Measurements from ENCODE around the gene CFHR5. TPM values are rescaled to one million over a fixed set of nuclear protein-coding genes. Genes with fewer than 3 reads are reported as not detected.
A peak's percentile ranks its signal among the peaks of the same experiment; 100 is the strongest.

CFHR5 gene
- total RNA-seq, 1 donor from 2014 or later = 0.72 TPM

GRCh38 chr1:197017558-197018146, 40.3 kb downstream of the CFHR5 start:
- no peak for DNase-seq (ENCODE audit: low spot score)

GRCh38 chr1:197021716-197022115, 44.4 kb downstream of the CFHR5 start:
- no peak for DNase-seq (ENCODE audit: low spot score)

- DNase-seq (ENCODE audit: low spot score) = no peak
Observed at GRCh38 chr1:197024460-197024859, 47.1 kb downstream of the CFHR5 start.

- no peak for DNase-seq (ENCODE audit: low spot score)
Observed at GRCh38 chr1:197027359-197027758, 50.0 kb downstream of the CFHR5 start.

- DNase-seq (ENCODE audit: low spot score) = no peak
Observed at GRCh38 chr1:197029749-197030148, 52.4 kb downstream of the CFHR5 start.

GRCh38 chr1:197034631-197035339, 57.4 kb downstream of the CFHR5 start:
- peak; percentile 24 for DNase-seq (ENCODE audit: low spot score)

- no peak for DNase-seq (ENCODE audit: low spot score)
Observed at GRCh38 chr1:197036861-197037260, 59.5 kb downstream of the CFHR5 start.

- DNase-seq (ENCODE audit: low spot score) = no peak
Observed at GRCh38 chr1:197041486-197042353, 64.4 kb downstream of the CFHR5 start.

- DNase-seq (ENCODE audit: low spot score) = no peak
Observed at GRCh38 chr1:197042676-197043341, 65.5 kb downstream of the CFHR5 start.

GRCh38 chr1:197049100-197049499, 71.7 kb downstream of the CFHR5 start:
- no peak for DNase-seq (ENCODE audit: low spot score)

Other genes with a start within 250 kb of the CFHR5 start
- gene CFHR3, start 202.7 kb upstream of the CFHR5 start, total RNA-seq (ENCODE audit: insufficient read depth, low replicate concordance) = 22.6 TPM
- 5.5 TPM for gene CFHR1, start 157.8 kb upstream of the CFHR5 start, total RNA-seq (ENCODE audit: insufficient read depth, low replicate concordance)
- gene CFHR4, start 89.5 kb upstream of the CFHR5 start, total RNA-seq (ENCODE audit: insufficient read depth, low replicate concordance) = not detected
- gene CFHR2, start 33.8 kb upstream of the CFHR5 start, total RNA-seq (ENCODE audit: insufficient read depth, low replicate concordance) = 4.3 TPM
- not detected for gene F13B, start 89.7 kb downstream of the CFHR5 start, total RNA-seq (ENCODE audit: insufficient read depth, low replicate concordance)
- gene ASPM, start 169.1 kb downstream of the CFHR5 start, total RNA-seq (ENCODE audit: insufficient read depth, low replicate concordance) = 12.3 TPM
- gene ZBTB41, start 223.7 kb downstream of the CFHR5 start, total RNA-seq (ENCODE audit: insufficient read depth, low replicate concordance) = 27.2 TPM